GM21528 (cell line): ENCODE measurements around the gene ANKRD29.
"Not testable (repeated sequence)": the region's sequence is repeated elsewhere in the genome, so short reads cannot be mapped to it uniquely, and the experiment has no call there.

Source experiments
- ATAC-seq: cut with Tn5 transposase; IDR thresholded peaks from one replicate; pipeline ENCODE4 v1.9.1; 2021; ENCODE audit warnings: mild to moderate bottlenecking, moderate library complexity; ENCODE audit not compliant: unreplicated experiment, low FRiP score

Gene ANKRD29

DNA sequence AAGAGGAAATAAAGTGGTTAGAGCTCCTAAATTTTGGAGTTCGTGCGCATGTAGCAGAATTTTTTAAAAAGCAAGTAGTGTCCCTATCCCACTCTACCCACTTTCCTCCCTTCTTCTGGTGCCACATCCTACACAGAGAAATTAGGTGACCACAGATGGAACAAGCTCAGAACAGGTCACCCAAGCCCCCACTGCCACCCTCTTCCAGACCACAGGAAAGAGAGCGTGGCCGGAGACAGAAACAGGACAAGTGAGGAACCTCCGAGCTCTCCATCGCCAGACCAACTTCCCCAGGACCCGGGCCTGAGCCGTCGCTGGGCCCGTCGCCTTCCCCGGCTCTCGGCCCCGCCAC lies 76.8 kb downstream of the ANKRD29 start:
- peak; percentile 23 for ATAC-seq

DNA sequence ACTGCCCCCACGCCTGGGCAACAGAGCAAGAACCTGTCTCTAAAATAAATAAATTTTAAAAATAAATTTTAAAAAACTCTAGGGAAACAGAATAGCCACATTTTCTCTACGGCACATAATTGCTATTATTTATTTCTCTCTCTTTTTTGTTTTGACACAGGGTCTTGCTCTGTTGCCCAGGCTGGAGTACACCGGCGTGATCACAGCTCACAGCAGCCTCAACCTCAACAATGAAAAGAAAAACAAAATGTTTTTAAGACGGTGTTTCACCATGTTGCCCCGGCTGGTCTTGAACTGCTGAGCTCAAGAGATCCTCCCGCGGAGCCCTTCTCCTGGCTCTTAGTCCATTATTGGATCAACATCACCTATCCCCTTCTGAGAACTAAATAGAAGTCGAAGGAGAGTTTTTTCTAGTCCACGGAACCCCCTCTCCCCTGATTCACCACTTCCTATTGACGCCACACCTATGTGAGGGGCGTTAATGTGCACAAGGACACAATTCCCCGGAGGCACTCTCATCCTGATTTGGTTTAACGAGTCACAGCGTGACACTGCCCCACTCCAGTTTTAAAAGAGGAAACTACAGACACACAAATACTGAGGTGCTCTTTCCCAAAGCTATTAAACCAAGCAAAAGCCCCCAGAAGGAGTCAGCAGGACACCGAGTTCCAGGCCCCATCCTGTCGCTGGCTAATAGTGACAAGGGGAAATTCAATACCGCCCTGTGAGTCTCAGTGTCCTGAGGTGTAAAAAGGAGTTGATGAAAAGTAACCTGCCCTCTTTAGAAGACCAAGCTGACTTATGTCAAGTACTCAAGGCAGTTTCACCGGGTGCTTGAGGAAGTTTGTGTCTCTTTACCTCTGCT lies 77.5 kb downstream of the ANKRD29 start:
- no peak for ATAC-seq

DNA sequence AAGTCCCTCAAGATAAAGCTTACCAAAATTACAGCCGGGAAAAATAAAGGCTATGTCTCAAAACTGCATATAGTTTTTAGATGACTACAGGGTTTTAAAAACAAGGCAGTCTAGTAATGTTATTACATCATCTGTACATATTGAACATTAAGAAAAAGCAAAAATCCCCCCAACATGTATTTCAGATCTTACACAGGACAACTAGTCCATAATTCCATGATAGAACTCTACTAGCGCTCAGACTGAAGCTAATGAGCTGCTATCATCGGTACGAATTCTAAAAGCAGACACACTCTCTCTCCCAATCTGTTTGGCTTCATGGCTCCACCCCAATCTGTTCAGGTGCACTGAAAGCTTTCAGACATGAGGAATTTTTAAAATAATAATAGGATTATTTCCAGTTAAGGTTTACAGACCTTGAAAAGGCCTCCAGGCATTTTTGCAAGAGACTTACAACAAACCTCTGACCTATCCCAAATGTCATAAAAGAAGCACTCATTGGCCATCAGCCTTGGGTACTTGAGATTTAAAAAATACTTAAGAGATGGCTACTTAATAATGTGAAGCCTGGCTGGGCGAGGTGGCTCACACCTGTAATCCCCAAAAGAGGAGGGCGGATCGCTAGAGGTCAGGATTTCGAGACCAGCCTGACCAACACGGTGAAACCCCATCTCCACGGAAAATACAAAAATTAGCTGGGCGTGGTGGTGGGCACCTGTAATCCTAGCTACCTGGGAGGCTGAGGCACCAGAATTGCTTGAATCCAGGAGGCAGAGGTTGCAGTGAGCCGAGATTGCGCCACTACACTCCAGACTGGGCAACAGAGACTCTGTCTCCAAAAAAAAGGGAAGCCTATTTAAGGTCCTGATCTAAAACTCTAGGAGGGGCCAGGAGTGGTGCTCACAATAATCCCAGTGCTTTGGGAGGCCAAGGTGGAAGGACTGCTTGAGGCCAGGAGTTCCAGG lies 78.4 kb downstream of the ANKRD29 start:
- ATAC-seq: no peak

DNA sequence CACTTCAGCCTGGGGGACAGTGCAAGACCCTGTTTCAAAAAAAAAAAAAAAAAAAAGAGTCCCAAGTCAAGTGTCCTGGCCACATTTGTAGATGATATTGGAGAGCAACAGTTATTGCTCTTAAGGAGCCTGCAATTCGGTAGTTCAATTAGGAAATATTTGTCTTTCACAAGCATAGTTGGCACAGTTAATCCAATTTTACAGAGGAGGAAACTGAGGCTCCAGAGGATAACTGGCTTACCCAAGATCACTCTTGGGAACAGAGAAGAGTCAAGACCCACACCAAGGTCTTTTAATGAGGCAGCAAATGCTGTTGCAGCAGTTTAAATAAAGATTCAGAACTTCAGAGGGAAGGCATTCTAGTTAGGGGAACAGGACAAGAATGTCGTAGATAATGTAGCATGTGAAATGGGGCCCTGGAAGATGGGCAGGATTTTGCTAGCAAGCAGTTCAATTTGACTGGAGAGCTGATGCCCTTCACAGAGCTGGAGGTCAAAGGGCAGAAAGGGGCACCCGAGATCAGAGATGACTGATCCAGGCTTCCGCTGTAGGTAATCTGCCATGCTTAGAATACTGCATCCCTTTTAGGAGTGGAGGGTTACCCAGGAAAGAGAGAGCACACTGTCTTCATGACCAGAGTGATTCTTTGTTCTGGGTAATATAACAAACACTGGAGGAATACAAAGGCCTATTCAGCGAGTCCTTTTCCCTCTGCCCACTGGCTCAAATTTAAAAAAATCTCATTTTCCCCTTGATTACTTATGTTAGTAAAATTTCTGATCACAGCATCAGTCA lies 79.4 kb downstream of the ANKRD29 start:
- no peak for ATAC-seq

DNA sequence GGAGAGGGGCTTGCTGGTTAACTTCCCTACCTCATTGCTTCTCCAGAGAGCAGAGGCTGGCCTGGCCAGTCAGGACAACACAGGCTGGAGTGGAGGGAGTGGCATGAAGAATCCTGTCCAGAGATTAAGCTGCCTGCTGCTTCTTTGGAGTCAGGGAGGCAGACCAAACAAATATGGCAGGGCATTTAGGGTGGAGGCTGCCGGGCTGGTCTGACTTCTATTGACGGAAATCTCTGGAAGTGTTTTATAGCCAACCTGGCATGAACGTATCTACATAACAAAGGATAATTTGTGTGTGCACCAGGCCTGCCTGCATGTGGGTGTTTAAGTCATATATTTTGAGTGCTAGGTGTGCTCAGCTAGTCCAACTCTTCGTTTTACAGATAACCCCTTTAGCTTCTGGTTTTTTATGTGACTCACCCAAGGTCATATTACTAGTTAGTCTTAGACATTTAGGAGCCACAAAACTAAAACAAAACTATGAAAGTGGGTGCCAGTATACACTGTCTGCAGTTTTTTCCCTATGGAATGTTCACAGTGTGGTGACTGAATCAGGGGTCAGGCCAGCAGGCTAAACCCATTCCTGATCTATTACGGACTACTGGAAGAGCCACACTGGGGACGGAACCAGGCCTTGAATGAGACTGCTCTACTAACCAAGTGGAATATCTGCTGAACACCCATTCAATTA lies 81.9 kb downstream of the ANKRD29 start:
- no peak for ATAC-seq

DNA sequence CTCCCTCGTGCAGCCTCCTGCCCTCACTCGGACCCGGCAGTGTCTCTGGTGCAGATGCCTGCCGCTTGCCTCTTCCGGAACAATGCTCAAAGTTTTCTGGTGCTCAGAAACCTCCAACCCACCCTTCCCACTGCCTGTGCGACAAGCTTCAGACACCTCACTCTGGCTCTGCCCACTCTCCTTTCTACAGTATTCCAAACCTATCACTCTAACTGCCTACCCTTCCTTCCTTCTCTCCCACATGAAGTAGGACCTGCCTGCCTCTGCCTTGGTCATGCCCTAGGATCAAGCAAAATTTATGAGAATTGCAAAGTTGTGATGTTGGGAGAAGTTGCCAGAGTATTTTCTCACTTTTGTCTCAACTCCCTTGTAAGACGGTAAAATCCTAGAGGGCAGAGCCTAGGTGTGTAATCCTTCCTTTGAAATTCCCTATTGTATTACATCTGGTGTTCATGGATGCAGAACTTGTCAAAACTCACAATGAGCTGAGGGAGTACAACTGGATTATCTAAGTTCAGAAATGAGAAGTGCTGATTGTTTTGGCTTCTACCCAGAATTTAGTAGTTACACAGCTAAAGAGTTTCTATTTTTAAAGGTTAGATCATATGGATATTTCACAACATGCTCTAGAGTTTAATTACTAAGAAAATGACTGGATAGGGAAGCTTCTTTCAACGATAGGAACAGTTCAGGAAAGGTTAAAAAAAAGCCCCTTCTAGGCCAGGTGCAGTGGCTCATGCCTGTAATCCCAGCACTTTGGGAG lies 83.6 kb downstream of the ANKRD29 start:
- ATAC-seq: no peak

DNA sequence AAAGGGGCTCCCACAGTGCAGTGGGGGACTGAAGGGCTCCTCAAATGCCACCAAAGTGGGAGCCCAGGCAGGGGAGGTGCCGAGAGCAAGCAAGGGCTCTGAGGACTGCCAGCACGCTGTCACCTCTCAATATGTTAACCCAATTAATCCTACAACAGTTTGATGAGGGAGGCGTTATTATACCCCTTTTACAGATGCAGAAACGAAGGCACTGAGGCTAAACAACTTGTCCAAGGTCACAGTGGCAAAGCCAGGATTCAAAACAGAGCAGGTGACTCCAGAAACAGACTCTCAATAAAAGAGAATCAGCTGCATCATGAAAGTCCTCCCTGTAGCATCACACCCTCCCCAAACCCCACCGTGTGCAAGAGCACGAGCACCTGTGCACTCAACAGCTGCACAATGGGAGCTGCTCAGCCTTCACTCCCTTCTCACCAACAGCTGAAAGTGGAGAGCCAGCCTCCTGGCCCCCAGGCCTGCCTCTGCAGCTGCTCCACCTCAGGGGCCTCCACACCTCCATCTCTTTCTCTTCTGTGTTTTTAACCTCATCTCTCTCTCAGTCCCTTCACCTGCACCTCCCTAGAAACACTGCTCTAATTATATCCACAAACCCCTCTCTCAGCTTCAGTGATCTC lies 84.5 kb downstream of the ANKRD29 start:
- ATAC-seq: no peak

DNA sequence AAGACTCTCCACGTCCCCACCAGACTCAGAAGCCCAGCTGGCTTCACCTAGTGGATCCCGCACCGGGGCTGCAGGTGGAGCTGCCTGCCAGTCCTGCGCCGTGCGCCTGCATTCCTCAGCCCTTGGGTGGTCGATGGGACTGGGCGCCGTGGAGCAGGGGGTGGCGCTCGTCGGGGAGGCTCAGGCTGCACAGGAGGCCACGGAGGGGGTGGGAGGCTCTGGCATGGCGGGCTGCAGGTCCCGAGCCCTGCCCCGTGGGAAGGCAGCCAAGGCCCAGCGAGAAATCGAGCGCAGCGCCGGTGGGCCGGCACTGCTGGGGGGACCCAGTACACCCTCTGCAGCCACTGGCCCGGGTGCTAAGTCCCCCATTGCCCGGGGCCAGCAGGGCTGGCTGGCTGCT lies 85.2 kb downstream of the ANKRD29 start:
- ATAC-seq: not testable (repeated sequence)

DNA sequence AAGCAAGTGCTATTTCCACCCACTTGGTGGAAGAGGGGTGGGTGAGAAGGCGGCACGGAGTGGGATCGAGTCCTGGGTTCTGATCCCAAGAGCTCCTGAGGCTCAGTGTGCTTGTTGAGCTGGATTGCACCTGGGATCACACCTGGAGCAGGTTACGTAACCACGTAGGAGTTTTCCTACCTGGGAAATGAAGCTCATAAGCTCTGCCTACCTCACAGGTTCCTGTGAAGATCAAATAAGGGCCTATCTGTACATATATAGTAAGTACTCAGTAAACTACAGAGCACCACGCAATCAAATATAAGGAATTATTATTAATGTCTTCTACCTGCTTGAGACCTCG lies 87.4 kb downstream of the ANKRD29 start:
- ATAC-seq: no peak

DNA sequence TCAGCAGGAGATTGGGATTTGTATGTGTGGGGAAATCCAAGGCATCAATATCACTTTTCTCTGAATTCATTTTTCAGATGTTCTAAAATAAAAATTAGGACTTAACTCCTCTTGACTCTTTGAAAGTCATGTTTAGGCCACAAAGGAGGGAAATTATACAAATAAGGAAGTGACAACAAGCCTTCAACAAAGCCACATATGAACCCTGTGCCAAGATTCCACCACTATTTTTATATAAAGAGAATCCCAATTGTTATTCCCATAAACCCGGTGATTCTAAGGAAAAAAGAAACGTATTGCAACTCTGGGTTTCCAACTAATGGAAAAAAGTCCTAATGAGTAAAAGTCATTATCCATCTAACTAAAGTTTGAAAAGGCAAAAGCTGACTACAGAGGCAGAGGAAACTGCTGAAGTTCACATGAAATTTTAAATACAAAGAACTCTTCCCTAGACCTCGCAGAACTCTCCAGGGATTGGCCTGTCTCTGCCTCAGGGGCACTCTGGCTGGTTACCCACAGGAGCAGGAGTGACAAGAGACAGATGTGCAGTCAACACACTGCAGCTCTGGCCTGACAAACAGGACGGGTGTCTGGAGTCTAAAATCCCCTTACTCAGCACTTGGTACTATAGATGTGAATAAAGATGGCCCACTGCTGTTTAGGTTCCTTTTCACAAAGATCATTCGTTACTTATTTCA lies 88.0 kb downstream of the ANKRD29 start:
- ATAC-seq: no peak

DNA sequence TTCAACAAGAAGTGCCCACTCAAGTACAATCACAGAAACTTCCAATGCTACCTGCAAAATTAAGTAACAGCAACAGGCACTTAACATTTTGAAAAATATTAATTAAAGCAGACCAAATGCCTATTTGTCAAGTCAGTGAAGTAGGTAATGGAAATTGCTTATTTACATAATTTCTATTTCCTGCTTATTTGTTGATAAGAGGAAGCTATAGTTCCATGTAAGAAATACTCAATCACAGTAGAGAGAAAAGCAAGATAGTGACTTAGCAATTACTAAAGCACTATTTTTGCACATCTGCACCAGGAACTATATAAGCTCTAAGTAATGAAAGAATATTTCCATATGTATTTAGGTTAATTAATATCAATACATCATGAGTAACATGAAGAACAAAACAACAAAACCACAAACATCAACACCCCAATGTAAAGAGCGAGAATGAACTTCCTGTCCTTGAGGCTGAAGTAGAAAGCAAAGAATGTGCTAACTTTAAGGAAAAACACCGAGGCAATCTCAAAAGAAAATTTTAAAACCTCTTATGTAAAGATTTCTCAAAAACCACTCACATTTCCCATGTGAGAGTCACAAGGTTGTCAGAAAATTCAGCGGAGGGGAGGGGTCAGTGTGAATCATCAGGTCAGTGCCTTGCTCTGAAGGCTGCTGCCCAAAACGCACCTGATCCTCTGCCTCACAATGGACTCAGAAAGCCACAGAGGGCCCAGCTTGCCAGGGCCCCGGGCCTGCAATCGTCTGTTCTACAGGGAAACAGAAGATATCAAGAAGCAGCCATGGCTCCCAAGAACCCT lies 88.9 kb downstream of the ANKRD29 start:
- no peak for ATAC-seq

DNA sequence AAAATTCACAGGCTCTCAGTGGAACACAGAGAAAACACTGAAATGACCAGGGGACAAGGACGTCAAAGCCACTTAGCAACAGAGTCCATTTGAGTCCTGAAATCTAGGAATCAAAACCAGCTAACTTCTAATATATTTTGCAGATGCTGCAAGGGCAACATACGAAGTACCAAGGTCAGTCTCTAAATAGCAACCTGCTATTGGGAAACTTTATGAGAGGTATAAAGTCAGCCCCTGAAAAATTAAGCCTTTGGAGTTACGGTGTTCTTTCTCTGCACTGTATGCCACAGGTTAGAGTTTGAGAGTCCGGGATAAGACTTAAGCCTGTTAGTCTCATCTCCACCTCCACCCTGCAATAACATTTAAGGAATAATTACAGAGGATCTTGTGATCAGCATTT lies 89.7 kb downstream of the ANKRD29 start:
- ATAC-seq: no peak

DNA sequence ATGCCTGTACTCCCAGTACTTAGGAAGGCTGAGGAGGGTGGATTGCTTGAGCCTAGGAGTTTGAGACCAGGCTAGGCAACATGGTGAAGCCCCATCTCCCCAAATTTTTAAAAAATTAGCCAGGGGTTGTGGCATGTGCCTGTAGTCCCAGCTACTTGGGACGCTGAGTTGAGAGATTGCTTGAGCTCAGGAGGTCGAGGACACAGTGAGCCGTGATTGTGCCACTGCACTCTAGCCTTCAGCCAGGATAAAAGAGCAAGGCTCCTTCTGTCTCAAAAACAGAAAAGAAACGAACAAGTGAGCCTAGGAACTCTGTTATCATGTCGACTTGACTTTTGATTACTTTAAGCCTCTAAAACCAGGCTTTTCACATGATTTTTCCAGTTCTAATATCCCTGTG lies 90.1 kb downstream of the ANKRD29 start:
- ATAC-seq: no peak

DNA sequence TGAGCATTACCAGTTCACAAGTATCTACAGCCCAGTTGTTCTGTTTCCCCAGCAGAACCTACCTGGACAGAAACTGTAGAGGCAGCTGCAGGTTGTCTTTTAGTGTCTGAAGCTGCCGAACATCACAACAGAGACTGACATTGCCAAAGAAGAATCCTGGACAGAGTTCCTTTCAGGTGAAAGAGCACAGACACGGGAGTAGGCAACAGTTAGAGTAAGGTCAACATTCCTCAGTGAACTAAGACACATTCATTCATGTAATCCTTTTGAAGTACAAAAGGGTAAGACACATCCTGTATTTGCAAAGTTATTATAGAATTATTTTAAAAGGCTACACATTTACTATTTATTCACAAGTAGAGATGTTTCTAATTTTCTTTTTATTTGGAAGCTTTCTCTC lies 90.7 kb downstream of the ANKRD29 start:
- ATAC-seq: no peak

DNA sequence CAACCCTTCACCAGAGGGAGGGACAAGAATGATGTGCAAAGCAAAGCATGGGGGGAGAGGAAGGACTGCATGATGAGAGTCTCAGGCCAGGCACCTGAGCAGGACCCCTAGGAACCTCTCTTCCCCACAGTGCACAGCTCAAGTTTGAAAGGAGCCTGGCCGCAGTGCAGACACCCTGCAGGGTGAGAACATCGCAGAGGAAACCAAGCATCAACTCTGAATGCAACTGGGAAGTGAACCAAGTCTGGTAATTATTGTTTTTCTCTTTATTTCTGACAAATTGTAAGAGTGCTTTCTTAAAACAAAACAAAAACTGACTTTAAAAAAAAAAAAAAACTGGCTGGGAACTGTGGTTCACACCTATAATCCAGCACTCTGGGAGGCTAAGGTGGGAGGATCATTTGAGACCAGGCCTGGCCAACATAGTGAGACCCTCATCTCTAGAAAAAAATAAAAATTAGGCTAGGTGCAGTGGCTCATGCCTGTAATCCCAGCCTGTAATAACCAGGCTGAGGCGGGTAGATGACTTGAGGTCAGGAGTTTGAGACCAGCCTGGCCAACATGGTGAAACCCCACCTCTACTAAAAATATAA lies 91.7 kb downstream of the ANKRD29 start:
- no peak for ATAC-seq

DNA sequence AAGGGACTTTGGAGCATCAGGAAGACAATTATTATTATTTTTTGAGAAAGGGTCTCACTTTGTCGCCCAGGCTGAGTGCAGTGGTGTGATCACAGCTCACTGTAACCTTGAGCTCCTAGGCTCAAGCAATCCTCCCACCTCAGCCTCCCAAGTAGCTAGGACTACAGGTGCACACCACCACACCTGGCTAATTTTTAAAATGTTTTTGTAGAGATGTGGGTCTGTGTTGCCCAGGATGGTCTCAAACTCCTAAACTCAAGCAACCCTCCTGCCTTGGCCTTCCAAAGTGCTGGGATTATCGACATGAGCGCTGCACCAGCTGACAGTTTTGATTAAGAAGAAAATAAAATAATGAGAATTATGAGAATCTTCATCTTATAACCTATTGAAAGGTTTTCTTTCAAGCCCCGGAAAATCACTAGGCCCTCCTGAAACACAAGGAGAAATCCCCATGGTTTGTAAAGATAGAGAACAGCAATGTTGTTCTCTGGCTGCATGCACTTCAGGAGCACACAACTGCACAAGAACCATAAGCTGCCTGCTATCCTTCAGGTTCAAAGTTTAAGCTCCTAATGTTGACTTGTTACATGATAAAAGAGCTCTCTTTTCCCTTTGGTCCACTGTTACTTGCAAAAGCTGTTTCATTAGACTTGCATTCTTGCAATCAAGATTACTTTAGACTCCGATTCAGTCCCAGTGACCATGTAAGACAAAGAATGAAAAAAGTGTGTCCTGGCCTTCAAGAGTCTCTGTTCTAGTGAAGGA lies 93.2 kb downstream of the ANKRD29 start:
- ATAC-seq: no peak
